CD1c-positive myeloid dendritic cell (primary cell): ENCODE results near the gene LLGL1.
"Not testable (repeated sequence)": the region's sequence is repeated elsewhere in the genome, so short reads cannot be mapped to it uniquely, and the experiment has no call there.

Source experiments
- DNase-seq: peaks from one replicate; pipeline ENCODE4 v3.0.0-alpha.2; 2016; ENCODE audit errors: extremely low spot score

LLGL1 gene

GRCh38 chr17:18194394-18194793, 31.0 kb upstream of the LLGL1 start:
- no peak for DNase-seq

- DNase-seq: no peak
These were observed 30.6 kb upstream of the LLGL1 start for GRCh38 chr17:18194804-18195203.

GRCh38 chr17:18195246-18195645, 30.2 kb upstream of the LLGL1 start:
- DNase-seq: no peak

- no peak for DNase-seq
These were observed 27.8 kb upstream of the LLGL1 start for GRCh38 chr17:18197535-18198194.

GRCh38 chr17:18198530-18198929, 26.9 kb upstream of the LLGL1 start:
- no peak for DNase-seq

GRCh38 chr17:18201108-18201507, 24.3 kb upstream of the LLGL1 start:
- DNase-seq: no peak

GRCh38 chr17:18203308-18203707, 22.1 kb upstream of the LLGL1 start:
- DNase-seq: no peak

- no peak for DNase-seq
These were observed 19.6 kb upstream of the LLGL1 start for GRCh38 chr17:18205861-18206260.

GRCh38 chr17:18206962-18207361, 18.5 kb upstream of the LLGL1 start:
- DNase-seq: no peak

GRCh38 chr17:18208092-18208491, 17.3 kb upstream of the LLGL1 start:
- no peak for DNase-seq

- no peak for DNase-seq
These were observed 11.7 kb upstream of the LLGL1 start for GRCh38 chr17:18213666-18214270.

- DNase-seq: not testable (repeated sequence)
These were observed 8.5 kb upstream of the LLGL1 start for GRCh38 chr17:18216906-18217305.

- DNase-seq: peak; percentile 72
These were observed 7.9 kb upstream of the LLGL1 start for GRCh38 chr17:18217412-18218015.

- no peak for DNase-seq
These were observed 6.5 kb upstream of the LLGL1 start for GRCh38 chr17:18218756-18219415.

GRCh38 chr17:18224053-18224386, 1.4 kb upstream of the LLGL1 start:
- no peak for DNase-seq

GRCh38 chr17:18224387-18225120, 881 bp upstream of the LLGL1 start:
- no peak for DNase-seq

- DNase-seq: no peak
These were observed 328 bp downstream of the LLGL1 start for GRCh38 chr17:18225642-18226283.

- peak; percentile 2 for DNase-seq
These were observed 980 bp downstream of the LLGL1 start for GRCh38 chr17:18226284-18226945.

- DNase-seq: no peak
These were observed 2.2 kb downstream of the LLGL1 start for GRCh38 chr17:18227635-18228034.

GRCh38 chr17:18228176-18228682, 2.8 kb downstream of the LLGL1 start:
- DNase-seq: no peak

- DNase-seq: no peak
These were observed 3.8 kb downstream of the LLGL1 start for GRCh38 chr17:18229254-18229653.
